IMR-90 (cell line): Measurements from ENCODE around the gene ABHD16B.
"Not testable (repeated sequence)": the region's sequence is repeated elsewhere in the genome, so short reads cannot be mapped to it uniquely, and the experiment has no call there.

Experiments used
- CTCF ChIP-seq: conservative IDR thresholded peaks from 2 replicates; pipeline ENCODE4 v1.5.1; 2012; ENCODE audit warnings: mild to moderate bottlenecking, low read depth, low read length, improper control_type of control experiment
- MAFK ChIP-seq: IDR thresholded peaks from 2 replicates; pipeline ENCODE4 v1.6.1; 2012; ENCODE audit warnings: low read depth, low read length, improper control_type of control experiment
- NFE2L2 ChIP-seq: fragments of 150-350 bp; IDR thresholded peaks from 2 replicates; pipeline ENCODE4 v1.6.1; 2016; ENCODE audit warnings: low read depth, mild to moderate bottlenecking, low read length
- POLR2A ChIP-seq: IDR thresholded peaks from 2 replicates; pipeline ENCODE4 v1.6.1; 2012; ENCODE audit warnings: mild to moderate bottlenecking, low read depth, low read length
- TF ChIP-seq, protein P1 (sequence below): fragments of 150-350 bp; IDR thresholded peaks from 2 replicates; pipeline ENCODE4 v1.6.1; 2017; ENCODE audit warnings: mild to moderate bottlenecking, antibody characterized with exemption, low read length, low read depth

GRCh38 chr20:63867042-63867441 is 5.7 kb downstream of the ABHD16B start:
- not testable (repeated sequence) for TF ChIP-seq NFE2L2, CTCF, MAFK, POLR2A
- TF ChIP-seq, protein P1, sequence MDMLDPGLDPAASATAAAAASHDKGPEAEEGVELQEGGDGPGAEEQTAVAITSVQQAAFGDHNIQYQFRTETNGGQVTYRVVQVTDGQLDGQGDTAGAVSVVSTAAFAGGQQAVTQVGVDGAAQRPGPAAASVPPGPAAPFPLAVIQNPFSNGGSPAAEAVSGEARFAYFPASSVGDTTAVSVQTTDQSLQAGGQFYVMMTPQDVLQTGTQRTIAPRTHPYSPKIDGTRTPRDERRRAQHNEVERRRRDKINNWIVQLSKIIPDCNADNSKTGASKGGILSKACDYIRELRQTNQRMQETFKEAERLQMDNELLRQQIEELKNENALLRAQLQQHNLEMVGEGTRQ = not testable (repeated sequence)
